ENCODE results near the gene ZKSCAN3.
"Not testable (repeated sequence)": the region's sequence is repeated elsewhere in the genome, so short reads cannot be mapped to it uniquely, and the experiment has no call there.

The ZKSCAN3 gene

GRCh38 chr6:28400122-28400451 is 50.3 kb downstream of the ZKSCAN3 start:
- TF ChIP-seq, protein P1, sequence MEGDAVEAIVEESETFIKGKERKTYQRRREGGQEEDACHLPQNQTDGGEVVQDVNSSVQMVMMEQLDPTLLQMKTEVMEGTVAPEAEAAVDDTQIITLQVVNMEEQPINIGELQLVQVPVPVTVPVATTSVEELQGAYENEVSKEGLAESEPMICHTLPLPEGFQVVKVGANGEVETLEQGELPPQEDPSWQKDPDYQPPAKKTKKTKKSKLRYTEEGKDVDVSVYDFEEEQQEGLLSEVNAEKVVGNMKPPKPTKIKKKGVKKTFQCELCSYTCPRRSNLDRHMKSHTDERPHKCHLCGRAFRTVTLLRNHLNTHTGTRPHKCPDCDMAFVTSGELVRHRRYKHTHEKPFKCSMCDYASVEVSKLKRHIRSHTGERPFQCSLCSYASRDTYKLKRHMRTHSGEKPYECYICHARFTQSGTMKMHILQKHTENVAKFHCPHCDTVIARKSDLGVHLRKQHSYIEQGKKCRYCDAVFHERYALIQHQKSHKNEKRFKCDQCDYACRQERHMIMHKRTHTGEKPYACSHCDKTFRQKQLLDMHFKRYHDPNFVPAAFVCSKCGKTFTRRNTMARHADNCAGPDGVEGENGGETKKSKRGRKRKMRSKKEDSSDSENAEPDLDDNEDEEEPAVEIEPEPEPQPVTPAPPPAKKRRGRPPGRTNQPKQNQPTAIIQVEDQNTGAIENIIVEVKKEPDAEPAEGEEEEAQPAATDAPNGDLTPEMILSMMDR (conservative IDR thresholded peaks at IDR 0.05), result no peak
- TF ChIP-seq ZFX (IDR thresholded peaks at IDR 0.05), result no peak
- H3K27ac ChIP-seq, result no peak overlapping the region

- no peak overlapping the region for H3K27ac ChIP-seq
- TF ChIP-seq ZFX (IDR thresholded peaks at IDR 0.05), result no peak
- TF ChIP-seq, protein P1 (conservative IDR thresholded peaks at IDR 0.05), result no peak
Observed at GRCh38 chr6:28401172-28401571, 51.4 kb downstream of the ZKSCAN3 start.

GRCh38 chr6:28402197-28402596 is 52.5 kb downstream of the ZKSCAN3 start:
- TF ChIP-seq, protein P1 (conservative IDR thresholded peaks at IDR 0.05), result no peak
- TF ChIP-seq ZFX (IDR thresholded peaks at IDR 0.05), result no peak
- H3K27ac ChIP-seq, result no peak overlapping the region

- not testable (repeated sequence) for H3K27ac ChIP-seq
Observed at GRCh38 chr6:28403923-28404322, 54.2 kb downstream of the ZKSCAN3 start.

DNA sequence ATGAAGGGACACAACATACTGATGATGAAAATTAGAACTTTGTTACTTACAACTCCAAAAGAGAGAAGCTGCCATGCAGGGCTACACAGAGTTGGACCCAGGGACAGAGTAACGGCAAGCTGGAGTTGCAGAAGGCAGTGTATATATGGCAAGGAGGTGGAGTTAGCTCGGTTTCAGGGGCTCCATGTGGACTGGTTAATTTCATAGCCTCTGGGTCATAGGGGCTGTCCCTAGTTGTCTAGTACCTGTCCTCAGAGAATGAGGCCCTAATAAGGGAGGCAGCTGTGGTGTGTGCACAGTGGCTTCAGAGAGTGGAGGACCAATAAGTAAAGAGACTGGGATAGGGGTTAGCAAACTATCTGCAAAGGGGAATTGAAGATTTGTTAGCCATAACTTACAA is 57.7 kb downstream of the ZKSCAN3 start:
- TF ChIP-seq, protein P1 (conservative IDR thresholded peaks at IDR 0.05), result no peak
- no peak for TF ChIP-seq ZFX (IDR thresholded peaks at IDR 0.05)
- H3K27ac ChIP-seq, result no peak overlapping the region

- no peak overlapping the region for H3K27ac ChIP-seq
- TF ChIP-seq ZFX (IDR thresholded peaks at IDR 0.05), result no peak
Observed at GRCh38 chr6:28408076-28408802, 58.5 kb downstream of the ZKSCAN3 start.

- TF ChIP-seq, protein P1 (conservative IDR thresholded peaks at IDR 0.05), result no peak
- no peak for TF ChIP-seq ZFX (IDR thresholded peaks at IDR 0.05)
- no peak overlapping the region for H3K27ac ChIP-seq
Observed at GRCh38 chr6:28410767-28411166, 61.0 kb downstream of the ZKSCAN3 start.

DNA sequence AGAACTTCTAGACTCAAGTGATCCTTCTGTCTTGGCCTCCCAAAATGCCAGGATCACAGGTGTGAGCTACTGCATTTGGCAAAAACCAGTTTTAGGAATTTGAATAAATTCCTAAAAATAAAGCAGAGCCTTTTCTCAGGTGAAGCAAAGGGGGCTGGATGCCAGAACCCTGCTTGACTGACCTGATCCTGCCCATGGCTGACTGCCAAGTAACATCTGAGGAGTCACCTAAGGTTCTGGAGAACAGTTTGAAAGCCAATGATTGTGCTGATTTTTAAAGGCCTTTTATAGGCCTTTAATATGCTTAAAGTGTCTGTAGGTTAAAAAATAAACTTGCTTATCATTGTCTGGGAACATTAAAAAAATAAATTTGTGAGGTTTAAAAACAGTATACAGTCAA is 63.9 kb downstream of the ZKSCAN3 start:
- no peak overlapping the region for H3K27ac ChIP-seq
- TF ChIP-seq ZFX (IDR thresholded peaks at IDR 0.05), result no peak
- TF ChIP-seq, protein P1 (conservative IDR thresholded peaks at IDR 0.05), result no peak
